ENCODE measurements around the gene LRRC28. TPM values are rescaled to one million over a fixed set of nuclear protein-coding genes. Genes with fewer than 3 reads are reported as not detected.

LRRC28 gene
- polyA plus RNA-seq, 1 donor from 2014 or later, result 20.4 TPM

DNA sequence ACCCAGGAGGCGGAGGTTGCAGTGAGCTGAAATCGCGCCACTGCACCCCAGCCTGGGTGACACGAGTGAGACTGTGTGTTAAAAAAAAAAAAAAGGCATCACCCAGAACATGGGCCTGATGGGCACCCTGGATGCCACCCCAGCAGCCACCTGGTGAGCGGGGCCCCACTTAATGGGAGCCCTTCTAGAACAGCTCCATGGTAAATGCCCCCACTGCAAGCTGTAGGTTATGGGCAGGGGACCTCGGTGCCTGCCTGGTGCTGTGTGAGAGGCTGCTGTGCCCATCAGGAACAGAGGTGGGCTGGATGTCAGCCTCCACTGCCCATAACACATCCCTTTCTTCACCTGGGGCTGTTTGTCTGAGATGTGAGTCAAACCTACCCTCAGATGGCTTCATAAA, 158.3 kb downstream of the LRRC28 start:
- no peak overlapping the region for H2AFZ ChIP-seq (ENCODE audit: low read depth, low read length)
- no peaks in the 10 kb centered on the region for H3K27me3 ChIP-seq (ENCODE audit: insufficient read depth, low read depth, low read length)
- H3K79me2 ChIP-seq (replicated peaks; ENCODE audit: insufficient read depth, low read length), result no peaks in the 10 kb centered on the region
- H3K36me3 ChIP-seq (ENCODE audit: insufficient read depth, low read length), result no peaks in the 10 kb centered on the region
- no peak overlapping the region for H3K27ac ChIP-seq (ENCODE audit: low read length)
- no peaks in the 10 kb centered on the region for H3K9me2 ChIP-seq (ENCODE audit: insufficient read depth, low read length)
- no peak overlapping the region for H3K9ac ChIP-seq (ENCODE audit: low read length)
- H3F3A ChIP-seq (ENCODE audit: insufficient read depth, low read length, poor library complexity, severe bottlenecking), result no peaks in the 10 kb centered on the region
- TF ChIP-seq POLR2AphosphoS5 (IDR thresholded peaks at IDR 0.05) (no peak), EP300 (conservative IDR thresholded peaks at IDR 0.05; ENCODE audit: poor library complexity, severe bottlenecking) (no peak), MXI1 (conservative IDR thresholded peaks at IDR 0.05; ENCODE audit: poor library complexity, severe bottlenecking) (no peak), RAD21 (conservative IDR thresholded peaks at IDR 0.05) (no peak), EZH2 (IDR thresholded peaks at IDR 0.05; ENCODE audit: borderline replicate concordance, insufficient read depth, low read length, poor library complexity, severe bottlenecking) (no peak), SMC3 (conservative IDR thresholded peaks at IDR 0.05; ENCODE audit: poor library complexity) (no peak), TAF1 (IDR thresholded peaks at IDR 0.05; ENCODE audit: low read depth) (no peak)
- TF ChIP-seq, protein P1, sequence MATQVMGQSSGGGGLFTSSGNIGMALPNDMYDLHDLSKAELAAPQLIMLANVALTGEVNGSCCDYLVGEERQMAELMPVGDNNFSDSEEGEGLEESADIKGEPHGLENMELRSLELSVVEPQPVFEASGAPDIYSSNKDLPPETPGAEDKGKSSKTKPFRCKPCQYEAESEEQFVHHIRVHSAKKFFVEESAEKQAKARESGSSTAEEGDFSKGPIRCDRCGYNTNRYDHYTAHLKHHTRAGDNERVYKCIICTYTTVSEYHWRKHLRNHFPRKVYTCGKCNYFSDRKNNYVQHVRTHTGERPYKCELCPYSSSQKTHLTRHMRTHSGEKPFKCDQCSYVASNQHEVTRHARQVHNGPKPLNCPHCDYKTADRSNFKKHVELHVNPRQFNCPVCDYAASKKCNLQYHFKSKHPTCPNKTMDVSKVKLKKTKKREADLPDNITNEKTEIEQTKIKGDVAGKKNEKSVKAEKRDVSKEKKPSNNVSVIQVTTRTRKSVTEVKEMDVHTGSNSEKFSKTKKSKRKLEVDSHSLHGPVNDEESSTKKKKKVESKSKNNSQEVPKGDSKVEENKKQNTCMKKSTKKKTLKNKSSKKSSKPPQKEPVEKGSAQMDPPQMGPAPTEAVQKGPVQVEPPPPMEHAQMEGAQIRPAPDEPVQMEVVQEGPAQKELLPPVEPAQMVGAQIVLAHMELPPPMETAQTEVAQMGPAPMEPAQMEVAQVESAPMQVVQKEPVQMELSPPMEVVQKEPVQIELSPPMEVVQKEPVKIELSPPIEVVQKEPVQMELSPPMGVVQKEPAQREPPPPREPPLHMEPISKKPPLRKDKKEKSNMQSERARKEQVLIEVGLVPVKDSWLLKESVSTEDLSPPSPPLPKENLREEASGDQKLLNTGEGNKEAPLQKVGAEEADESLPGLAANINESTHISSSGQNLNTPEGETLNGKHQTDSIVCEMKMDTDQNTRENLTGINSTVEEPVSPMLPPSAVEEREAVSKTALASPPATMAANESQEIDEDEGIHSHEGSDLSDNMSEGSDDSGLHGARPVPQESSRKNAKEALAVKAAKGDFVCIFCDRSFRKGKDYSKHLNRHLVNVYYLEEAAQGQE (IDR thresholded peaks at IDR 0.05; ENCODE audit: borderline replicate concordance), result no peak
- TF ChIP-seq, protein P2, sequence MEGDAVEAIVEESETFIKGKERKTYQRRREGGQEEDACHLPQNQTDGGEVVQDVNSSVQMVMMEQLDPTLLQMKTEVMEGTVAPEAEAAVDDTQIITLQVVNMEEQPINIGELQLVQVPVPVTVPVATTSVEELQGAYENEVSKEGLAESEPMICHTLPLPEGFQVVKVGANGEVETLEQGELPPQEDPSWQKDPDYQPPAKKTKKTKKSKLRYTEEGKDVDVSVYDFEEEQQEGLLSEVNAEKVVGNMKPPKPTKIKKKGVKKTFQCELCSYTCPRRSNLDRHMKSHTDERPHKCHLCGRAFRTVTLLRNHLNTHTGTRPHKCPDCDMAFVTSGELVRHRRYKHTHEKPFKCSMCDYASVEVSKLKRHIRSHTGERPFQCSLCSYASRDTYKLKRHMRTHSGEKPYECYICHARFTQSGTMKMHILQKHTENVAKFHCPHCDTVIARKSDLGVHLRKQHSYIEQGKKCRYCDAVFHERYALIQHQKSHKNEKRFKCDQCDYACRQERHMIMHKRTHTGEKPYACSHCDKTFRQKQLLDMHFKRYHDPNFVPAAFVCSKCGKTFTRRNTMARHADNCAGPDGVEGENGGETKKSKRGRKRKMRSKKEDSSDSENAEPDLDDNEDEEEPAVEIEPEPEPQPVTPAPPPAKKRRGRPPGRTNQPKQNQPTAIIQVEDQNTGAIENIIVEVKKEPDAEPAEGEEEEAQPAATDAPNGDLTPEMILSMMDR (IDR thresholded peaks at IDR 0.05; ENCODE audit: poor library complexity, severe bottlenecking), result no peak
- H3K9me3 ChIP-seq (ENCODE audit: low read length), result no peaks in the 10 kb centered on the region
- H3K4me2 ChIP-seq (ENCODE audit: low read length), result no peak overlapping the region
- H3K4me3 ChIP-seq (ENCODE audit: low read length), result no peak overlapping the region
- no peaks in the 10 kb centered on the region for H4K20me1 ChIP-seq (ENCODE audit: insufficient read depth)

DNA sequence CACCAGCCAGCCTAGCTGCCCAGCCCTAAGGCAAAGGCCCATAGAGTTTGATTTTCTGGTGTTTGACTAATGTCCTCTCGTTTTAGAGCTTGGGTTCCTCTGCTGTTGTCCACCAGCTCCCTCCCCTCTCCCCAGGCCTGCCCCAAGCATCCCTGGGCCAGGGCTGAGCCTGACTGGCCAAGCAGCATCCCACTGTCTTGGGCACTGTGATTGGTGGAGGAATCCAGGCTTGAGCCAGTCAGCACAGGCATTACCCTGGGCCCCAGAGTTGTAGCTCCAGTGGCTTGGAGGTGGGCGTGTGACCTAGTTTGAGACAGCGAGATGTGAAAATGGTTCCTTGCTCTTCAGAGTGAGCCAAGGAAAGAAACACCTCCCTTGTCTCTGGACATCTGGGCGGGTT, 159.2 kb downstream of the LRRC28 start:
- H3K27me3 ChIP-seq (ENCODE audit: insufficient read depth, low read depth, low read length), result no peaks in the 10 kb centered on the region
- H3K9me2 ChIP-seq (ENCODE audit: insufficient read depth, low read length), result no peaks in the 10 kb centered on the region
- H3F3A ChIP-seq (ENCODE audit: insufficient read depth, low read length, poor library complexity, severe bottlenecking), result no peaks in the 10 kb centered on the region
- H3K36me3 ChIP-seq (ENCODE audit: insufficient read depth, low read length), result no peaks in the 10 kb centered on the region
- H3K79me2 ChIP-seq (replicated peaks; ENCODE audit: insufficient read depth, low read length), result no peaks in the 10 kb centered on the region
- no peak overlapping the region for H3K9ac ChIP-seq (ENCODE audit: low read length)
- TF ChIP-seq, protein P2 (IDR thresholded peaks at IDR 0.05; ENCODE audit: poor library complexity, severe bottlenecking), result no peak
- TF ChIP-seq POLR2AphosphoS5 (IDR thresholded peaks at IDR 0.05) (no peak), EP300 (conservative IDR thresholded peaks at IDR 0.05; ENCODE audit: poor library complexity, severe bottlenecking) (no peak), TAF1 (IDR thresholded peaks at IDR 0.05; ENCODE audit: low read depth) (no peak), MXI1 (conservative IDR thresholded peaks at IDR 0.05; ENCODE audit: poor library complexity, severe bottlenecking) (no peak), SMC3 (conservative IDR thresholded peaks at IDR 0.05; ENCODE audit: poor library complexity) (no peak), RAD21 (conservative IDR thresholded peaks at IDR 0.05) (no peak), EZH2 (IDR thresholded peaks at IDR 0.05; ENCODE audit: borderline replicate concordance, insufficient read depth, low read length, poor library complexity, severe bottlenecking) (no peak)
- TF ChIP-seq, protein P1 (IDR thresholded peaks at IDR 0.05; ENCODE audit: borderline replicate concordance), result no peak
- no peaks in the 10 kb centered on the region for H4K20me1 ChIP-seq (ENCODE audit: insufficient read depth)
- no peak overlapping the region for H3K27ac ChIP-seq (ENCODE audit: low read length)
- H2AFZ ChIP-seq (ENCODE audit: low read depth, low read length), result no peak overlapping the region
- H3K9me3 ChIP-seq (ENCODE audit: low read length), result no peaks in the 10 kb centered on the region
- no peak overlapping the region for H3K4me2 ChIP-seq (ENCODE audit: low read length)
- H3K4me3 ChIP-seq (ENCODE audit: low read length), result no peak overlapping the region

Data from neural cell (in vitro differentiated cells).